NCI-H345 (cell line): ENCODE results near the gene KRTAP23-1.

Experiments used
- DNase-seq: peaks from one replicate; lab custom pipeline; 2025; lab: John Stamatoyannopoulos, UW

The KRTAP23-1 gene

GRCh38 chr21:30306884-30307283 is 41.5 kb downstream of the KRTAP23-1 start:
- no peak for DNase-seq

- DNase-seq: no peak
Measured at GRCh38 chr21:30305136-30305535, 43.3 kb downstream of the KRTAP23-1 start.
